Choroid plexus epithelial cell (primary cell): ENCODE data around the gene CPT1C.

ENCODE experiments used
- DNase-seq: peaks from one replicate; pipeline ENCODE4 v3.0.0-alpha.2; 2010; ENCODE audit warnings: low read depth
- H3K4me3 ChIP-seq: 2 replicates; pipeline ENCODE4 v1.5.1; 2011; ENCODE audit warnings: low read depth, mild to moderate bottlenecking, control low read depth, low read length, moderate library complexity
- CTCF ChIP-seq: conservative IDR thresholded peaks from 2 replicates; pipeline ENCODE4 v1.5.1; 2011; ENCODE audit warnings: low read depth, mild to moderate bottlenecking, control low read depth, inconsistent platforms, low read length, moderate library complexity

The CPT1C gene

GRCh38 chr19:49761625-49762311 is 70.9 kb downstream of the CPT1C start:
- peak; percentile 49 for TF ChIP-seq CTCF
- DNase-seq: peak; percentile 82
- H3K4me3 ChIP-seq: no peak overlapping the region

GRCh38 chr19:49763230-49763629 is 72.3 kb downstream of the CPT1C start, which contains the start of gene TSKS:
TSS of gene TSKS (minus strand) at chr19:49763306. CDS start at chr19:49763247, 59 bp downstream.
- H3K4me3 ChIP-seq: no peak within 1 kb of the TSS
- no peak for TF ChIP-seq CTCF
- DNase-seq: no peak
